ENCODE measurements around the gene OCA2. TPM values are rescaled to one million over a fixed set of nuclear protein-coding genes. Genes with fewer than 3 reads are reported as not detected.
A peak's percentile ranks its signal among the peaks of the same experiment; 100 is the strongest.

Gene OCA2
- polyA plus RNA-seq, 1 donor from 2014 or later = not detected

DNA sequence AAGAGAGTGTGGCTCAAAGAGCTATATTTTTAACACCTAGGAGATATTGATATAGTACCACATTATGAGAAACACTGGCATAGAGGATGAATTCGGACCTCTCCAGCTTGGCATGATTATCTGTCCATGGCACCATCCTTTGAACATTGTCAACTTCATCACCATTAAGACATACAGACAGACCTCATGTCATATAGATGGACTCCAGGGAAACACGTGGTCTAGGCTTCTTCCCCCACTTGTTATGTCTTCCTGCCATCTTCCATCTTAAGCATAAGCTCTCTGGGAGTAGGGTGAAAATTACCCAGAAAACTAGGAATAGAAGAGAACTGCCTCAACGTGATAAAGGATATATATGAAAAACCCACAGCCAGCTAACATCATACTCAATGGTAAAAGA is 51.8 kb downstream of the OCA2 start:
- Mint-ChIP-seq H3K27ac (peak overlapping the region in 1 of 3 donors; percentile 9), H3K9me3 (peaks cover 0 to 7% (median 4%) of the 10 kb centered on the region in 3 donors), H3K36me3 (no peaks in the 10 kb centered on the region), H3K4me1 (no peaks in the 10 kb centered on the region), H3K27me3 (peaks cover 1% of the 10 kb centered on the region), H3K4me3 (no peak overlapping the region)

DNA sequence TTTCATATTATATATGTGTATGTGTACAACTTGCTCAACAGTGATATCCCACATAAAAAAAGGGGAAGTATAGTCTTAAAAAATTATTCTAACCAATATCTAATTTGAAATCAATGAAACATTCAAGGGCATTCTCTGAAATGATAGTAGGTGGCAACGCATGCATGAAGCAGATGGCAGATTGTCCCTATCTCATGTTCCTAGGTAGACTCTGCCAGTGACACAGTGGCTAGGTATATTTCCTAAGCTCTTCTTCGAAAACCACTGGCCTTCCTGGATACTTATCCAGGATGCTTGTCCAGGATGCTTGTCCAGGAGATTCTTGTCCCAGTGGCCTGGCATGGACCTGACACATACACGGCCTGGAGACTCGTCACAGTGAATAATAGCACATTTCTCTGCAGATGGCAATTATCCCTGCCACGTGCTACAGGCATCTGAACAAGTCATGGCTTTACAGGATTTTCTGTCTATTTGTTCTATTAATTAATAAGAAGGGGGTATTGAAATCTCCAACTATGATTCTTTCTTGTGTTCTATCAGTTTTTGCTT is 54.9 kb downstream of the OCA2 start:
- Mint-ChIP-seq H3K9me3 (peaks cover 0 to 7% (median 0%) of the 10 kb centered on the region in 3 donors), H3K27ac (no peak overlapping the region), H3K36me3 (no peaks in the 10 kb centered on the region), H3K4me1 (no peaks in the 10 kb centered on the region), H3K27me3 (peaks cover 1% of the 10 kb centered on the region), H3K4me3 (no peak overlapping the region)

DNA sequence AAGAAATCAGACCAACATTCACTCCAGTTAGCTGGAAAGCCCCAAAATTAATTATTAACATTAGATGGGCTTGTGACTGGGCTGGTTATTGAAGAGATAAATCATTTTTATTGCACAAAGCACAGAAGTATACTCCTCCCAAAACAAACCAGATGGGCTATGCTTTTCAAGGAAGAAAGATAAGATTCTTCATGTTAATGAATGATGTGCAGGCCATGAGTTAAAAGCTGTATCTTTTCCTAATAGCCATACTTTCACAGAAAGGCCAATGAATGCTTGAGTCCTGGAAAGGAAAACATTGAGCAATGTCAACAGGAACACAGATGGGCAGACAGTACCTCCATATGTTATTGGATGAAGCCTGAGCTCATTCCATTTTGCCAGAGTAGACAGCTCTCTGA is 55.4 kb downstream of the OCA2 start:
- peaks cover 0 to 7% (median 0%) of the 10 kb centered on the region in 3 donors for H3K9me3 Mint-ChIP-seq
- H3K27me3 Mint-ChIP-seq = peaks cover 1% of the 10 kb centered on the region
- no peak overlapping the region for H3K4me3 Mint-ChIP-seq
- H3K36me3 Mint-ChIP-seq = no peaks in the 10 kb centered on the region
- H3K27ac Mint-ChIP-seq = no peak overlapping the region
- H3K4me1 Mint-ChIP-seq = no peaks in the 10 kb centered on the region

DNA sequence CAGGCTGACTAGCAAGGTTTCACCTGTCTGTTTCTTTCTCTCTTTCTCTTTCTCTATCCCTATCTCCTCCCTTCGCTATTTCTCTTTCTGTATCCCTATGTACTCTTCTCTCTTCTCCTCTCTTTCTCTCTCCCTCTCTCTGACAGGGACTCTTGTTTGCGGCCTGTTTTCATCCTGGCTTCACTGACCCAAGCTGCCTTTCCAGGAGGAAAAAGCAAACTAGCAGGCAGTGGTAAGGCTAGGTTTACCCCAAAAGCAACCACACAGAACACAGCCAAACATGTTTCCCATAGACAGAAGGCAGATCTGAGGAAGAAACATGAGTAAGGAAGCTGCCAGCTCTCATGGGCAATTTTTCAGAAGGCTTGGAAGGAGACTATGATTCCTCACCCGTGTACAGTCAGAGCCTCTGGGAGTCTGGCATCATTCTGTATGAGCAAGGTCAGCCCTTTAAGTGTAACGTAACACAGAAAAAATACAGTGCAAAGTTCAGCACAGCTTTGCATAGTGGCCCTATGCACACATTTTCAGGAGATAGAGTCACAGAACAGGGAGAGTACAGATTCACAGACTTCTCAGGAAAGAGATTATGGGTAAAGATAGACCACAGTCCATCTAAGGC is 61.0 kb downstream of the OCA2 start:
- Mint-ChIP-seq H3K27me3 (peaks cover 1% of the 10 kb centered on the region), H3K27ac (no peak overlapping the region), H3K36me3 (no peaks in the 10 kb centered on the region), H3K4me3 (no peak overlapping the region), H3K4me1 (no peaks in the 10 kb centered on the region), H3K9me3 (no peaks in the 10 kb centered on the region)

DNA sequence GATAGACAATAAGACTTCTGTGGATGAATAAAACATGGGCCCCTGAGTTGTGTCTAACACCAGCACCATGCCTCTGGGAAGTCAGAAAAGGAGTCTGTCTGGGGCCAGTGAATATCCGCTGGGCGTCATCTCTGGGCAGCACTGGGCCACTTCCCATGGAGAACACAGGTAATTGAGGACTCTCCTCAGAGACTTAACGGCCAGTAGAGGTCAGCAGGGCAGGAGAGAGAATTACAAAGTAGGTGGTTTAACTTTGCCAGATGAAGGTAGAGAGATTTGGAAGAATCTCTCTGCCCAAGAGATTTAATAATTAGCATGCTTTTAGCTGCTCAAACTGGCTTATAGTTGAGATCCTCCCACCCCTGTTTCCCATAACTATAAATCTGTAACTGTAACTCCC is 65.7 kb downstream of the OCA2 start:
- Mint-ChIP-seq H3K4me3 (no peak overlapping the region), H3K4me1 (no peaks in the 10 kb centered on the region), H3K27ac (no peak overlapping the region), H3K27me3 (peaks cover 1% of the 10 kb centered on the region), H3K9me3 (no peaks in the 10 kb centered on the region), H3K36me3 (no peaks in the 10 kb centered on the region)

DNA sequence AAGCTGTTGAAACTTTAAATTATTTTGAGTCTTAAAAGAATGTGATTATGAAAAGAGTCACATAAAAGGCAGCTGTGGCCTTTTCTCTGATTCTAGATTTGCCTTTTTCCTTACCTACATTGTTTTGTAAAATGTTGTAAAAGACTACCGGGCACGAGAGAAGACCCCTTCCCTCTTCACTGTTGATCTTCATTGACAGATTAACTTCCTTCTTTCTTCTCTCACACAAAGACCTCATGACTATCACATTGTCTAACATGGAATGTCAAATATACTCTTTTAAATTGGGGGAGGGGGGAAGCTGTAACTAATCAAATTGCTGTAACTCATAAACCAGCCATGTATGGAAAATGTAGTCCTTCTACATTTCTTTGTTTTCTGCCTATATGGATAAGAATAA is 68.3 kb downstream of the OCA2 start:
- H3K27ac Mint-ChIP-seq = no peak overlapping the region
- H3K9me3 Mint-ChIP-seq = no peaks in the 10 kb centered on the region
- H3K27me3 Mint-ChIP-seq = no peaks in the 10 kb centered on the region
- no peaks in the 10 kb centered on the region for H3K36me3 Mint-ChIP-seq
- no peak overlapping the region for H3K4me3 Mint-ChIP-seq
- H3K4me1 Mint-ChIP-seq = no peaks in the 10 kb centered on the region

DNA sequence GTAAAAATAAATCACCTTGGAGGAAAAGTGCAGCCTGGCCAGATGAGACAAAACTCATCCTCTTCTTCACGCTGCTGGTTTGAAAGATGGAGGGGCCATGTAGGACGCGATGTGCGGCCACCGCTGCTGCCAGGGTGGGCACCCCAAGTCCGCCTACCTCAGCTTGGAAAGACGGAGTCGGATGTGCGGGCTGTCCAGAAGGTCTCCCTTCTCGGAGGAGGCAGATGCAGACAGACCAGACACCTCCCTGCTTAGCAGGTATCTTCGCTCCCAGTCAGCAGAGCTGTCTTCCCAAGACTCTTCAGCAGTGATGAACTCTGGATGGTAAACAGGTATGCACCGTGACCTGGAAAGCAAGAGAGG is 71.4 kb downstream of the OCA2 start:
- Mint-ChIP-seq H3K4me1 (no peaks in the 10 kb centered on the region), H3K36me3 (no peaks in the 10 kb centered on the region), H3K27me3 (no peaks in the 10 kb centered on the region), H3K4me3 (no peak overlapping the region), H3K9me3 (peaks cover 0 to 1% (median 0%) of the 10 kb centered on the region in 3 donors), H3K27ac (no peak overlapping the region)

DNA sequence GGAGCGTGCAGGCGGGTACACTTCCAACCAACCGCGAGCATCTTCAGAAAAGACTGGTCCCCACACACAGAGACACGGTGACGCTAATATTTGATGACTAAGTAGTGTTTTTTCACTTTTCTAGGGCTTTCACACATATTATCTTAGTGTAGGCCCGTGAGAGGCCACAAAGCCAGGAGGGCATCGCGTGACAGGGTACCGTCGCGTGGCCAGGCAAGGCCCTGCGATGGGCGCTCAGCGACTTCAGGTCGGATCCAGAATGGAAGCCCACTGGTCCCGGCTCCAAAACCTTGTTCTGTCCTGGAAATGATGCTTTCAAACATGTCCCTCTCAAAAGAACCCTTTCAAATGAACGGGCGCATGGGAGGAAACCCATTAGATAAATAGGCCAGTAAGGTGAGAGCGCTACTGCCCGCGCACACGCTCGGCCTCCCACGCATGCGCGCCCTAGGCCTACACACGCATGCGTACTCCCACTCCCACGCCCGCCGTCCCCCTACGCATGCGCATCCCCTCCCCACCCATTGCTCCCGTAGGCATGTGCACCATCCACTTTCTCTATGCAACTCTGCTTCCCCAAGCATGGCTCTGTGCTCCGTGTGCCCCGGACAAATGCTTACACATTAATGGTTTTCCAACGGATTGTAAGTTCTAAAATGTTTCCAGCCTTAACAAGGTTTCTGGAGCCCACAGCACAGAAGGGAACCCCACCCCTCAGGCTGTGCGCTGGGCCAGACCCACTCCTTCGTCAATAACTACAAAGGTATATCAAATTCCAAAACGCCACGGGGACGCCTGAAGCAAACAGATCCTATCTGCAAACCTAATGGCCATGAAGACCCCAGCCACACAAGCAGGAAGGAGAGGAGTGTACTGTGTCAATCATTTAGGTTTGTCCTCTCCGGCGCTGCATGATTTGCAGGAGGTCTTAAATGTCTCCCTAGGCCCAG is 72.1 kb downstream of the OCA2 start:
- H3K9me3 Mint-ChIP-seq = peaks cover 0 to 1% (median 0%) of the 10 kb centered on the region in 3 donors
- H3K36me3 Mint-ChIP-seq = no peaks in the 10 kb centered on the region
- H3K27me3 Mint-ChIP-seq = no peaks in the 10 kb centered on the region
- no peak overlapping the region for H3K27ac Mint-ChIP-seq
- H3K4me1 Mint-ChIP-seq = no peaks in the 10 kb centered on the region
- H3K4me3 Mint-ChIP-seq = no peak overlapping the region

DNA sequence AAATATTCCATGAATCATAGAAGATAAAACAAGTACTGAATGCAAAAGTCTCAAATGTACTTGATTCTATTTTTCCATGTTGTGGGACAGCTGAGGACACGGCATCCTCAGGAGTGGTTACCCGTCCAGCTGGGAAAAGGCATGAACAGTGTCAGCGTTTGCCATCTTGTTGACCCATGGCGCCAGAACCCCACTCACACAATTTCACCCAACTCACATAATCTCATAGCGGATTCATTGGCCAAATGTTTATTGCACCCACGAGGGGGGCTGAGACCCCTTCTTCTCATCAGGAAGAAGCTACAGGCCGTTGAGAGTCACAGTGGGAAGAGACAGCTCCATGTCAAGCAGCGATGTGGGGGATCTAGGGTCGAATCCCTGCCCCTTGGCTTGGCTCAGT is 72.9 kb downstream of the OCA2 start:
- Mint-ChIP-seq H3K27me3 (no peaks in the 10 kb centered on the region), H3K36me3 (no peaks in the 10 kb centered on the region), H3K4me3 (no peak overlapping the region), H3K4me1 (no peaks in the 10 kb centered on the region), H3K9me3 (peaks cover 0 to 1% (median 0%) of the 10 kb centered on the region in 3 donors), H3K27ac (no peak overlapping the region)

DNA sequence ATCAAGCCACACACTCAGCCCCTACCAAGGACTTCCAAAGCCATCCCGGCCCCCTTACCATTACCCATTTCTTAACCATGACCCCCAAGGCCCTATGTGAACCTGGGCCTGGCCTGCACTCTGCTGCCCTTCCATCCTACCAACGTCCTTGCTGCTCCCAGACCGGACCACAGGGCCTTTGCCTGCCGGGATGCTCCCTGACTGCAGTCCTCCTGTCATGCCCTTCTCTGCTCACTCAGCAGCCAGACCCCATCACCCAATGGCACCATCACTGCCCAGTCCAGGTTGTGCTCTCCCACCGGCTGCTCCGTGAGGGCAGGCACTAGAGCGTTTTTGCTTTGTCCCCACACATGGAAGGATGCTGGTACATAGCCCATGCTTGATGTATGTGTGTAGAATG is 73.7 kb downstream of the OCA2 start:
- Mint-ChIP-seq H3K36me3 (no peaks in the 10 kb centered on the region), H3K27ac (no peak overlapping the region), H3K9me3 (peaks cover 0 to 1% (median 0%) of the 10 kb centered on the region in 3 donors), H3K4me3 (no peak overlapping the region), H3K4me1 (no peaks in the 10 kb centered on the region), H3K27me3 (no peaks in the 10 kb centered on the region)

DNA sequence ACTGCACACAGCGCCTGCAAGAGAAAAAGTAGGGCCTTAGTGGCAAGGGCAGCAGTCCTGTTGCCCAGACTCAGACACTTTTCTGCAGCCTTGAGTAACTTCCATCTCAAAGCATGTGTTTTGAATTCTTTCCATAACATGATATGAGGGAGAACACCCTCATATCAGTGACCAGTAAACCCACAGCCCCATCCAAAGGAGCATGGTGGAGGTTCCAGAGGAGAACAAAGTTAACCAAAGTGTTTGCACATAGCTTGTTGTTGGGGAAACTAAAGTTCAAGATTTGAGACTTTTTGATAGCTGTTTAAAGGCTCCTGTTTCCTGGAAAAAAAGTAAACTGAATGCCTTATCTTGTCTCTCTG is 74.2 kb downstream of the OCA2 start:
- Mint-ChIP-seq H3K4me3 (no peak overlapping the region), H3K36me3 (no peaks in the 10 kb centered on the region), H3K27ac (no peak overlapping the region)

DNA sequence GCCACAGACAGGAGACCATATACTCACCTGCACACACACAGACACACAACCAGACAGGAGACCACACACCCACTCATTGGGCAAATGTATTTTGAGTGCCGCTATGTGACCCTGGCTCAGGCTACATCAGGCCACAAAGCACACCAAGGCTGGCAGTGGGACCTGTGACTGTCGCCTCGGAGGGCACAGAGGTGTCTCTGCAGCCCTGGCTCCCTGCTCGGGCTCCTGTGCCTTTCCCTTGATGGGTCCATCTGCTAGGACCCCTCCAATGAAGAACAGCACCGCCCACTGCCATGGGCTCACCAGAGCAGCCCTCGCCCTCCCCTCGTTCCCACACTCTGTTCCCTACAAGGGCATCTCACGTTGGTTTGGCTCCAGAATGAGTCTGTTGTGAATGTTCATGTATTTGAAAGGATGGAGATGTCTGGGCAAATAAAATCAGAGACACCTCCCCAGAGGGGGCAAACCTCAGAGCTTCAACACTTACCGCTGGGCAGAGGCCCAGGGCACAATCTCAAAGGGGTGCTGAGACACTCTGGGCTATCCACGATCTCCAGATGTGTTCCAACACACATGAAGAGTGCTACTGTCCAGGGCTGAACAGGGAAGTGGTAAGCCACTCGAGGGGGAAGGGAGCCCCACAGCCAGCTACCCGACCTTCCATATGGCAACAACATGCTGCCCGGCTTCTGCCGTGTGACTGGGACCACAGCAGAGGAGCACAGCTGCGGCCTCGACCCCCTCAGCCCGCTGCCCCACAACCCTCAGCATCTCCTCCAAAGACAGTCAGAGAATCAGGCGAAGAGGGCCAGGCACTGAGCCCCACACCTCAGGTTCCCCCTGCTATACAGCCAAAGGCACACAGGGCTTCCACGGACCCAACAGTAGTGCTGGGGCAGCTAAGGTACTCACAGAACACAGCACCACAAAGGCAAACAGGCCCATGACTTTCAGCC is 74.9 kb downstream of the OCA2 start:
- Mint-ChIP-seq H3K27me3 (no peaks in the 10 kb centered on the region), H3K27ac (no peak overlapping the region), H3K9me3 (peaks cover 0 to 1% (median 0%) of the 10 kb centered on the region in 3 donors), H3K4me1 (no peaks in the 10 kb centered on the region), H3K36me3 (no peaks in the 10 kb centered on the region), H3K4me3 (no peak overlapping the region)

More for the DNA sequence above, 74.2 kb downstream of the OCA2 start:
- Mint-ChIP-seq H3K9me3 (peaks cover 0 to 1% (median 0%) of the 10 kb centered on the region in 3 donors), H3K4me1 (no peaks in the 10 kb centered on the region), H3K27me3 (no peaks in the 10 kb centered on the region)

DNA sequence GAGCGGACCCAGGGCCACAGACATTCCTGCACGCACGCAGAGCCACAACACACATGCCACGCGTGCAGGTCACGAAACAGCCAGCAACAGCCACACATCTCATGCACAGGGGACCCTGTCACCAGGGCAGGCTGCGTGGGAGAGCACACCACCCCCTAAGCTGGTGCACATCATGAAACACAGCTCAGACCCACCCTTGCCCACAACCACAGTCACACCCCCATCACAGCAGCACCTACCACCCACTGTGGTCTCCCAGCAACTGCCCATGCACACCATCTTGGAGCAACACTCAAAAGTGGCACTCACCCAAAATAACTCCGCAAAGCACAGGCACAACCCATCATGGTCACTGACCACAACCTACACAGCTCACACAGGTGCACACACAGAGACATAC is 75.7 kb downstream of the OCA2 start:
- Mint-ChIP-seq H3K36me3 (no peaks in the 10 kb centered on the region), H3K27me3 (no peaks in the 10 kb centered on the region), H3K27ac (no peak overlapping the region), H3K4me1 (no peaks in the 10 kb centered on the region), H3K9me3 (peaks cover 0 to 3% (median 0%) of the 10 kb centered on the region in 3 donors), H3K4me3 (no peak overlapping the region)

DNA sequence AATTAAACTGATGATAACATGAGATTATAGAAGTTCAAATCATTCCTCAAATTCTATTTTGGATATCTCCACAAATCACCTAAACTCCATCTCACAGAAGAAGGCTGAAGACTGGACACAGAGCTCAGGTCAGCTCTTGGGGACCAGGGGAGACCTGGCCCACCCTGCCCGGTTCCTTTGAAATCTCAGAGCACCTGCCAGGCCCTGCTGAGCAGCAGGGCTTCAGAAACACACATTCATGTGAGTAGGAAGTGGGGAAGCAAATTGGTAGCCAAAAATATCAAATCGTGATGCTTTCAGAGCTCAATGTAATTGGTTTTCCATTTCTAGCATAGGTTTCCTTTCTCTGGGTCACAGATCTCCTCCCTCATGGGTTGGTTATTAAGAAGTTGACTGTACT is 76.2 kb downstream of the OCA2 start:
- H3K27ac Mint-ChIP-seq = no peak overlapping the region
- H3K36me3 Mint-ChIP-seq = no peaks in the 10 kb centered on the region
- no peak overlapping the region for H3K4me3 Mint-ChIP-seq
- H3K9me3 Mint-ChIP-seq = peaks cover 0 to 5% (median 0%) of the 10 kb centered on the region in 3 donors
- H3K4me1 Mint-ChIP-seq = no peaks in the 10 kb centered on the region
- no peaks in the 10 kb centered on the region for H3K27me3 Mint-ChIP-seq

DNA sequence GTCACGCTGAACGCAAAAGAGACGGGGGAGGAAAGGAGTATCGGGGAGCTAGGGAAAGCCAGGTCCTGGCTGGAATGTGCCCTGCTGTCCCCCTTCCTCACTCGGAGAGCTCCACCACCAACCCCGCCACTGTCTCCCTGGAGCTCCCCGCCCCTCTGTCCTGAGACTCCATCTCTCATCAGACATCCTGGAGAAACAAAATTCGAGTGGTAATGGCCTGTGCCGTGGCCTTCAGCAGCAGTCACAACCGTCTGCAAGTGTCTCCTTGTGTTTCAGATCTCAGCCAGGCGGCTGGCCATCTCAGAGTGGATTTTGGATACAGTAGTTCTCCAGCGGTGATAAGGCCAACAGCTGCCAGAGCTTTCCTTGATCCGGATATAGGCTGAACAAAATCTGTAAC is 76.9 kb downstream of the OCA2 start:
- peaks cover 0 to 5% (median 0%) of the 10 kb centered on the region in 3 donors for H3K9me3 Mint-ChIP-seq
- no peaks in the 10 kb centered on the region for H3K4me1 Mint-ChIP-seq
- no peak overlapping the region for H3K4me3 Mint-ChIP-seq
- no peaks in the 10 kb centered on the region for H3K27me3 Mint-ChIP-seq
- H3K36me3 Mint-ChIP-seq = no peaks in the 10 kb centered on the region
- no peak overlapping the region for H3K27ac Mint-ChIP-seq

Data from IgD-negative memory B cell (primary cell).